Measurements from ENCODE around the gene PHLDB1. TPM values are rescaled to one million over a fixed set of nuclear protein-coding genes. Genes with fewer than 3 reads are reported as not detected.
"Not testable (repeated sequence)": the region's sequence is repeated elsewhere in the genome, so short reads cannot be mapped to it uniquely, and the experiment has no call there.

Gene PHLDB1
- 100 to 1,000 TPM; 108 to 159 TPM for total RNA-seq
- long read RNA-seq, full-length matches to known transcripts = 5 of 64 reads
- long read RNA-seq, partial matches to known transcripts = 43 of 64 reads
- long read RNA-seq, other reads (novel, unspliced or antisense) = 16 of 64 reads

DNA sequence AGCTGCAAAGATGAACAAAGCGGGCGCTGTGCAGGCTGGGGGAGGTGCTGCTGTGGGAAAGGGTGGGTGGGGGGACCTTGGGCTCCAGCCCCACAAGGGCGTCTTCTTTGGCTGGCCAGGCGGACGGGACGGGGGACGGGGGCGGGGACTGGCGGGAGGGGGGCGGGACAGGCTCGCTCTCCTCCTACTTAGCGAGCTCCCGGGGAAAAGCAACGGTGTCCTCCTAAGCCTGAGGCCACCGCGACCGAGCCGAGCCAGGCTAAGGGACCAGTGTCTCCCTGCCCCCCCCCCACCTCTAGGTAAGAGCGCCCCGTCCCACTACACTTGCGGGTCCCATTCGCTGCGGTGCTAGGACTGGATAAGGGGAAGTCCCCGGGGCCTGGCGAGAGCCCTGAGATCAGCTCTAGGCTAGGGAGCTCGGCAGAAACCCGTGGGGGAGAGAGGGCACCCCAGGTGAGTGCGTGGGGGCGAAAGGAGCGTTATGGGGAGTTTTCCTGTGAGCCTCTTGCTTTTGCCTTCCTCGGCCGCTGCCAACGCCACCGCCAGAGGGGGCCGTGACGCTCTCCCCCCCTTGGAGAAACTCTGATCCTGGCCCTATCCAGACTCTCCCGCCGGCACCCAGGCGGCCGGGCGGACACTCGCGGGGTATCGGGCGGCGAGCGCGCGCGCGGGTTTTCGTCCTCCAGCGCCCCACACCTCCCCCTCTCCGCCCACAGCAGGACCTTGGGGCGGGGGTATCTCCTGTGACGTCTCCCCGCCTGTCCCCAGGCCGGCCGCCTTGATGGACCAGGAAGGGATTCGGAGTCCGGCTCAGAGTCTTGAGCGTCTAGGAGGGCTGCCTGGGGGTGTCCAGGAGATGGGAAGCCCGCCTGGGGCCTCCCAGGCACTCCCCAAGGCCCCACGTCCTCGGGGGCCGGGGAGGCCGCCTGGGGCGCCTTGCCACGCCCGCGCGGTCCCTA is at the start of gene PHLDB1:
Gene PHLDB1 (plus strand): TSS at position 215 of the 959 bp plus-strand sequence. CDS start 6,222 bp downstream, outside the sequence.
- ATAC-seq (peak; percentile 35 to 46), DNase-seq (peak; percentile 78)
- intact Hi-C loops (cut with DNase I) = loop anchor here in 1 of 2 donors (5.0 kb wide), 1 partner anchor 50 kb away; no protein-coding TSS in a partner anchor

DNA sequence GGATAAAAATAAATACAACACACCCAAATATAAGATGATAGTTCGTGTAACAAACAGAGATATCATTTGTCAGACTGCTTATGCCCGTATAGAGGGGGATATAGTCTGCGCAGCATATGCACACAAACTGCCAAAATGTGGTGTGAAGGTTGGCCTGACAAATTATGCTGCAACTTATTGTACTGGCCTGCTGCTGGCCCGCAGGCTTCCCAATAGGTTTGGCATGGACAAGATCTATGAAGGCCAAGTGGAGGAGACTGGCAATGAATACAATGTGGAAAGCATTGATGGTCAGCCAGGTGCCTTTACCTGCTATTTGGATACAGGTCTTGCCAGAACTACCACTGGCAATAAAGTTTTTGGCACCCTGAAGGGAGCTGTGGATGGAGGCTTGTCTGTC is 46.6 kb upstream of the PHLDB1 start:
- DNase-seq (no peak), ATAC-seq (no peak)
- intact Hi-C loops (cut with DNase I) = loop anchor here in 1 of 2 donors (10.0 kb wide), 1 partner anchor 366 kb away; no protein-coding TSS in a partner anchor

DNA sequence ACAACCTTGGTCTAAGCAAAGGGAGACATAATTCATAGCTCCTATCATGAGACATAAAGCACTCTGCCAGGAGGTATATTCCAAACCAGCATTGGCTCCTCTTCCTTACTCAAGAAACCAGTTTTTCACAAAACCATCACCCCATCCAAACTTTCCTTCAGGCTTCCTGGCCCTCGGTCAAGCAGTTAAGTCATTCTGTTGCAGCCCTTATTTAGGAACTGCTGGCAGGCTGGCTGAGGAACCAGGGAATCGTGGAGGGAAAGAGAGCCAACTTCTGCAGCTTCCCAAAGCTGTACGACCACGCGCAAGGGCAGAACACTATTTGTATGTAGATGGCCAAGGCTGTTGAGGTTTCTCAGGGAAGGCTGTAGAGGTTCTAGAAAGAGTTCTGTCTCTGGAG is 42.4 kb upstream of the PHLDB1 start:
- intact Hi-C loops (cut with DNase I) = loop anchor here in 1 of 2 donors (10.0 kb wide), 1 partner anchor 370 kb away; no protein-coding TSS in a partner anchor
- ATAC-seq (peak; percentile 53 to 57), DNase-seq (peak; percentile 54)

DNA sequence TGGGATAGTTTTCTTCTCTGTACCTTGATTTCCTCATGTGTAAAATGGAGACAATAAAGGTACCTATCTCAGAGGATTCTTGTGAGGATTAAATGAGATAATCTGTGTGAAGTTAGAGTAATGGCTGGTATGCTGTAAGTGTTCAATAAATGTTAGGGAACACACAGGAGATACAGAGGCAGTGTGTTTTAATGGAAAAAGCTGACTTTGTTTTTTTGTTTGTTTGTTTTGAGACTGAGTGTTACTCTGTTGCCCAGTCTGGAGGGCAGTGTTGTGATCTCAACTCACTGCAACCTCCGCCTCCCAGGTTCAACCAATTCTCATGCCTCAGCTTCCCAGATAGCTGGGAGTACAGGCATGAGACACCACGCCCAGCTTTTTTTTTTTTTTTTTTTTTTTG is 37.7 kb upstream of the PHLDB1 start:
- intact Hi-C loops (cut with DNase I) = loop anchor here in 1 of 2 donors (10.0 kb wide), 1 partner anchor 375 kb away; no protein-coding TSS in a partner anchor

DNA sequence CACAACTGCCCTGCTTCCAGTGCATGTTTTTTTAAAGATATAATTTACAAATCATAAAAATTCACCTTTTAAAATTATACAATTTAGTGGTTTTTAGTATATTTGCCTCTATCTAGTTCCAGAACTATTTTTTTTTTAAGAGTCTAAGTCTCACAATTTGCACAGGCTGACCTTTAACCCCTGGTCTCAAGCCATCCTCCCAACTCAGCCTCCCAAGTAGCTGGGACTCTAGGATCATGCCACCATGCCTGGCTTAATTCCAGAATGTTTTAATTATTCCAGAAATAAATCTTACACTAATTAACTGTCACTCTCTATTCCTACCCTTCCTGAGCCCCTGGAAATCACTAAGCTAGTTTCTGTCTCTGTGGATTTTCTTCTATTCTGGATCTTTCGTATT is 36.6 kb upstream of the PHLDB1 start:
- intact Hi-C loops (cut with DNase I) = no loop called here
- no peak for DNase-seq
- ATAC-seq = no peak

More for the DNA sequence above, 37.7 kb upstream of the PHLDB1 start:
- DNase-seq (no peak), ATAC-seq (no peak)

- ATAC-seq (peak in 1 of 2 donors; percentile 17), DNase-seq (peak; percentile 34)
- intact Hi-C loops (cut with DNase I) = not testable (repeated sequence)
Observed at GRCh38 chr11:118571701-118572060, 35.7 kb upstream of the PHLDB1 start.

DNA sequence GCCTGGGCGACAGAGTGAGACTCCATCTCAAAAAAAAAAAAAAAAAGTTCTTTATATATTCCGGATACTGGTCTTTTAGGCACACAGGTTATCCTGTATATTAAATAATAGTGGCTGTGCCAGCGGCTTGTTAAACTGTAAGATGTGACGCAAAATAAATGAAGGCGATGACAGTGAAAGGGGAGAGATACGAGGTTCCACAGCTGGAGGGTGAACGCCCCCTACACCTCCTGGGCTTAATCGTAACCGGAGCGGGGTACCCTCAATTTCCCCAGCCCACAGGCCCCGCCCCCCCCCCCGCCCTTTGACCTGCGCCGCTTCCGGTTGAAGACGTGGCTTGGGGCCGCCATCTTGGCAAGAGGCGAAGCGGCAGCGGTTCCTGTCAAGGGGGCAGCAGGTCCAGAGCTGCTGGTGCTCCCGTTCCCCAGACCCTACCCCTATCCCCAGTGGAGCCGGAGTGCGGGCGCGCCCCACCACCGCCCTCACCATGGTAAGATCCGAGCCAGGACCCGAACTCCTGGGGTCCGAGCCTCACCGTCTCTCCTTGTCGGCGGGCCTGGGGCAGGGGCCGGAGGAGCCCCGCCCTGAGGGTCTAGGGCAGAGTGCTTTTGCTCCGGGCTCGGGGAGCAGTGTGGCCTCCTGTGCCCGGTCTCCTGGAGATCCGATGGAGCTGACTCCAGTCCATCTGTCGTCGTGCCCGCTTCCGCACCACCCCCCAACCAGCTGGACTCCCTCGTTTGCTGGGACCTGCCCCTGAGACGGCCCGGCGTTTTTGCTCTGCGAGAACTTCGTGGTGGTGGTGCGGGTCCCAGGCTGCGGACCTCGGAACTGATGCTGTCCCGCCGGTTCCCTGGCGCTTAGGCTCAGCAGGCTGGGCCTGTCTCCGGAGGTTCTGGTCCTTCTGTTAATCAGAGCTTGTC is 35.1 kb upstream of the PHLDB1 start, which contains the start of gene ARCN1:
Gene ARCN1 (plus strand): TSS at position 349 of the 920 bp plus-strand sequence. CDS start 139 bp downstream, at position 488.
- ATAC-seq (peak; percentile 89 to 92), DNase-seq (peak; percentile 85)
- intact Hi-C loops (cut with DNase I) = no loop called here

DNA sequence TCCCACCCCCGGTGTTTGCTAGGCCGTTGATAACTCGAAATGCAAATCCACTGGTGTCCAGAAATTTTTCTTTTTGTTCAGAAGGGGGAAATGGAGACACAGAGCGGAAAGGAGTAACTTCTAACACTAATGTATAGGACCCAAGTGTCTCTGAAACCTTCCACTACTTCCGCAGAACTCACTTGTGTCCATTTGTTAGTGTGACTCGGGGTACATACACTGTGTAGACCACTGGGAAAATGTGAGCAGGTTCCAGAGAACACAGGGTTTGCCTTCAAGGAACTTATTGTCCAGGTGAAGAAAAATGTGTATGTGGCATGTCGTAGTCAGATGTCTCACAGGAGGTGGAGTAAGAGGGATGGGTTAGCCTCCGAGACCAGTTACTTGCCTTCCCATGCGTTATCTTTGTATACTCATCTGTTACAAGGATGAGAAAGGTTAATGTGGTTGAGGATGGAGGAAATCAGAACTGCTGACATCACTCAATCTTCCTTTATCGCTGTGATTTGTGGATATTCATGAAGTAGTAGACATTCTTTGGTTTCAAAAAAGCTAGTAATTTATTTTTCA is 34.3 kb upstream of the PHLDB1 start:
- DNase-seq (no peak), ATAC-seq (peak; percentile 9 to 53)
- intact Hi-C loops (cut with DNase I) = no loop called here

GRCh38 chr11:118574636-118575035 is 32.8 kb upstream of the PHLDB1 start:
- ATAC-seq (no peak), DNase-seq (no peak)
- intact Hi-C loops (cut with DNase I) = loop anchor here in 1 of 2 donors (5.0 kb wide), 1 partner anchor 38 kb away; no protein-coding TSS in a partner anchor

GRCh38 chr11:118577995-118578394 is 29.4 kb upstream of the PHLDB1 start:
- DNase-seq, ATAC-seq: not testable (repeated sequence)
- intact Hi-C loops (cut with DNase I) = loop anchor here in 1 of 2 donors (5.0 kb wide), 1 partner anchor 34 kb away; no protein-coding TSS in a partner anchor

DNA sequence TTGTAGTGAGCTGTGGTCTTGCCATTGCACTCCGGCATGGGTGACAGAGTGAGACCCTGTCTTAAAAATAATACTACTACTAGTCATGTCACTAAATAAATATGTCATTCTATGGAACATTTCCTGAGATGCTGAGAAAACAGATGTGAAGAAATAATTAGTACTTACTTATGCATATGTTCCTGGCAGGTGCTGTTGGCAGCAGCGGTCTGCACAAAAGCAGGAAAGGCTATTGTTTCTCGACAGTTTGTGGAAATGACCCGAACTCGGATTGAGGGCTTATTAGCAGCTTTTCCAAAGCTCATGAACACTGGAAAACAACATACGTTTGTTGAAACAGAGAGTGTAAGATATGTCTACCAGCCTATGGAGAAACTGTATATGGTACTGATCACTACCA is 26.4 kb upstream of the PHLDB1 start:
- intact Hi-C loops (cut with DNase I) = no loop called here
- ATAC-seq (no peak), DNase-seq (no peak)

GRCh38 chr11:118587952-118588351 is 19.5 kb upstream of the PHLDB1 start:
- DNase-seq (no peak), ATAC-seq (peak in 1 of 2 donors; percentile 28)
- intact Hi-C loops (cut with DNase I) = no loop called here

DNA sequence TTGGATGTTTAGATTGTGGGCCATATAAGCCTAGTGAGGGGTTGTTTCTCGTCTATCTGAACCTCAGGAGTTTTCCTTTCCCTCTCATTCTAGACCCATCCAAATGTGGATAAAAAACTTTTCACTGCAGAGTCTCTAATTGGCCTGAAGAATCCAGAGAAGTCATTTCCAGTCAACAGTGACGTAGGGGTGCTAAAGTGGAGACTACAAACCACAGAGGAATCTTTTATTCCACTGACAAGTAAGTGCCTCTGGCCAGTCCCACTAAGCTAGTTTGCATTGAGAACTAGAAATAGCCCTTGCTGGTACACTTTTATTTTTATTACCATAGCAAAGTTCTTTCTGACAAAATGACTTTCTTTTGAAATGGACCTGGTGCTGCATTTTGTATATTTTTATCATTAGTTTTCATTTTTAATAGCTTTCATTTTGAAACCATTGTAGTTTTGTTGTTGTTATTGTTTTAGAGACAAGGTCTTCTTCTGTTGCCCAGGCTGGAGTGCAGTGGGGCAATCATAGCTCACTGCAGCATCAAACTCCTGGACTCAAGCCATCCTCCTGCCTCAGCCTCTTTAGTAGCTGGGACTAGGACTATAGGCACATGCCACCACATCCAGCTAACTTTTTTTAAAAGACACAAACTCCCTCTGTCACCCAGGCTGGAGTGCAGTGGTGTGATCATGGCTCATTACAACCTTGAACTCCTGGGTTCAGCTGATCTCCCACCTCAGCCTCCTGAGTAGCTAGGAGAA is 14.6 kb upstream of the PHLDB1 start:
- DNase-seq = no peak
- ATAC-seq = peak; percentile 47 to 69
- intact Hi-C loops (cut with DNase I) = loop anchor here in 1 of 2 donors (10.0 kb wide), 1 partner anchor 62 kb away; no protein-coding TSS in a partner anchor

DNA sequence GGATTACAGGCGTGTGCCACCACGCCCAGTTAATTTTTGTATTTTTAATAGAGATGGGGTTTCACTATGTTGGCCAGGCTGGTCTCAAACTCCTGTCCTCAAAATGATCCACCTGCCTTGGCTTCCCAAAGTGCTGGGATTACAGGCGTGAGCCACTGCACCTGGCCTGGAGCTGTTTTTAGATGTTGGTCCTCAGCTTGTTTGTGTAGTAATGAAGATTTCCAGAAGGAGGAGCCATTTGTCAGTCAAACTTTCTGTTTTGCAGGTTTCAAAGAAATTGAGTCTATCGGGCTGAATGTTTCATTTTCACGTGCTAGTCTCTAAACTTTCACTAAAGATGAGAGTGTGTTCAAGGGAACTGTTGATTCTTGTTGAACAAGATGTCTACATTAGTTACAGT is 12.4 kb upstream of the PHLDB1 start:
- intact Hi-C loops (cut with DNase I) = loop anchor here in 1 of 2 donors (10.0 kb wide), 1 partner anchor 60 kb away; no protein-coding TSS in a partner anchor
- DNase-seq = not testable (repeated sequence)
- ATAC-seq = peak in 1 of 2 donors; percentile 23

DNA sequence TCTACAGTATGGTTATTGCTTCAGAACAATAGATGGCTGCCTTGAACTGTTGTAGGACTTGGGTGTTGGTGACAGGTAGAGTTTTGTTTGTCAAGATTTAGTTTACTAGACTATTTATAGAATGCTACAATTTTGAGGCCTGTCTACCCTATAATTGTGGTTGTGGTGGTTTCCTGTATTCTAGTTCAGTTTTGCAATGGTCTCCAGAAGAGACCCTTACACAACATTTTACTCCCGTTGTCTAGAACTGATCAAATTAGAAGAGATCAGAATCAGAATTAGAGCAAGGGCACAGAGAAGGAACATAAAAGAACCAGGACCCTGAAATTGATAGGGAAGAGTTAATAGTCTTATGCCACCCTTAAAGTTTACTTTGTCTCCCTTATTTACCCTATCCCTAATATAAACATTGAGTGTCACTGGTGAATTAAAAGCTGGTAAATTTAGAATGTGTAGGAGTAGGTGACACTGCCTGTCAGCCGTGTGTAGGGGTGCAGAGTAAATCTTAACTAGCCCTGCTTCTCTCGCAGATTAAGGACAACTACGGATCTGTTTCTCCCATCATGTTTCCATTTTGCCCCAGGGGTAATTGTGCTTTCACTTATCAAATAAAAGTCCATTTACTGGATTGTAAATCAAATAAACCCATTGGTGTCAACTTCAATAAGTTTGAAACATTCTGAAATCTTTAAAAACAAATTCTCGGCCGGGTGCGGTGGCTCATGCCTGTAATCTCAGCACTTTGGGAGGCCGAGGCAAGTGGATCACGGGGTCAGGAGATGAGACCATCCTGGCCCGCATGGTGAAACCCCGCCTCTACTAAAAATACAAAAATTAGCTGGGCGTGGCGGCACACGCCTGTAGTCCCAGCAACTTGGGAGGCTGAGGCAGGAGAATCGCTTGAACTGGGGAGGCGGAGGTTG is 10.9 kb upstream of the PHLDB1 start:
- intact Hi-C loops (cut with DNase I) = loop anchor here in 1 of 2 donors (10.0 kb wide), 1 partner anchor 58 kb away; no protein-coding TSS in a partner anchor
- DNase-seq (no peak), ATAC-seq (no peak)

- DNase-seq = no peak
- intact Hi-C loops (cut with DNase I) = loop anchor here in 1 of 2 donors (10.0 kb wide), 1 partner anchor 57 kb away; no protein-coding TSS in a partner anchor
Observed at GRCh38 chr11:118597556-118597955, 9.9 kb upstream of the PHLDB1 start.

More at GRCh38 chr11:118597556-118597955, 9.9 kb upstream of the PHLDB1 start:
- ATAC-seq = no peak
